HG03108 (cell line): Measurements from ENCODE around the gene OR10G4.
"Not testable (repeated sequence)": the region's sequence is repeated elsewhere in the genome, so short reads cannot be mapped to it uniquely, and the experiment has no call there.

Source experiments
- ATAC-seq: cut with Tn5 transposase; IDR thresholded peaks from one replicate; pipeline ENCODE4 v1.9.1; 2021; ENCODE audit warnings: moderate library complexity; ENCODE audit not compliant: unreplicated experiment

The OR10G4 gene

GRCh38 chr11:124012697-124013096 is at the start of gene OR10G4:
OR10G4 (plus strand) TSS chr11:124012997; CDS start chr11:124015575, 2,578 bp downstream.
- ATAC-seq = no peak

- no peak for ATAC-seq
Measured at GRCh38 chr11:123973816-123974215, 39.0 kb upstream of the OR10G4 start.

- no peak for ATAC-seq
Measured at GRCh38 chr11:123976770-123977560, 35.8 kb upstream of the OR10G4 start.

GRCh38 chr11:123977731-123978347 is 35.0 kb upstream of the OR10G4 start, which contains the start of gene OR10S1:
OR10S1 (minus strand) TSS chr11:123977781; CDS start chr11:123977664, 117 bp downstream.
- ATAC-seq = no peak

- ATAC-seq = no peak
Measured at GRCh38 chr11:123979311-123979710, 33.5 kb upstream of the OR10G4 start.

GRCh38 chr11:123995119-123995518 is 17.7 kb upstream of the OR10G4 start, which contains the start of gene OR10G6:
OR10G6 (minus strand) TSS chr11:123995161; CDS start chr11:123995161, 0 bp downstream.
- ATAC-seq = no peak

GRCh38 chr11:124015837-124016236 is 3.0 kb downstream of the OR10G4 start:
- ATAC-seq = not testable (repeated sequence)

- ATAC-seq = no peak
Measured at GRCh38 chr11:124026498-124026897, 13.7 kb downstream of the OR10G4 start, which contains the start of gene OR10G8. OR10G8 (plus strand) TSS chr11:124026798; CDS start chr11:124029623, 2,825 bp downstream.

GRCh38 chr11:124036666-124037065 is 23.9 kb downstream of the OR10G4 start:
- no peak for ATAC-seq

GRCh38 chr11:124039557-124039956 is 26.8 kb downstream of the OR10G4 start:
- no peak for ATAC-seq

- no peak for ATAC-seq
Measured at GRCh38 chr11:124041254-124041653, 28.5 kb downstream of the OR10G4 start, which contains the start of gene OR10G7. OR10G7 (minus strand) TSS chr11:124041325; CDS start chr11:124039001, 2,324 bp downstream.

- ATAC-seq = no peak
Measured at GRCh38 chr11:124043420-124043819, 30.6 kb downstream of the OR10G4 start.

GRCh38 chr11:124050748-124051147 is 38.0 kb downstream of the OR10G4 start:
- no peak for ATAC-seq

- no peak for ATAC-seq
Measured at GRCh38 chr11:124052966-124053365, 40.2 kb downstream of the OR10G4 start.
